A549 (cell line): ENCODE results near the gene RBPJ. TPM values are rescaled to one million over a fixed set of nuclear protein-coding genes. Genes with fewer than 3 reads are reported as not detected.

Source experiments
- ATAC-seq, 2 experiments: fragments of 200-7000 bp in 1 of 2; fragments of >200 bp in 1 of 2; cut with Nextera tagmentation in 1 of 2; cut with Tn5 transposase in 1 of 2; 3 replicates each; pipeline versions ENCODE4 v1.8.0 to v1.9.1; 2018 to 2020; ENCODE audit warnings: mild to moderate bottlenecking in 1 of 2, moderate library complexity in 1 of 2
- CTCF ChIA-PET: fragments of 300-600 bp; sonication (Branson Sonifier 250); formaldehyde crosslinking; extraction: SDS; loops from one replicate; lab custom pipeline; 2021; ENCODE audit warnings: antibody characterized with exemption, inconsistent platforms; lab: Yijun Ruan, JAX
- POLR2A ChIA-PET: fragments of 350-600 bp; formaldehyde crosslinking; extraction: SDS; loops from one replicate; lab custom pipeline; 2021; ENCODE audit warnings: antibody characterized with exemption, inconsistent platforms; lab: Yijun Ruan, JAX
- DNase-seq, 2 experiments: peaks; one replicate each; pipeline versions ENCODE4 v3.0.0 to v3.0.0-alpha.2; 2011 to 2016; ENCODE audit warnings: low read depth in 1 of 2, low spot score in 1 of 2
- FAIRE-seq: peaks from 2 replicates; lab custom pipeline; 2011; peaks lifted over from hg19 to GRCh38; lab: Jason Lieb, UNC
- H3K27ac ChIP-seq, 2 experiments: fragments of >200 bp; sonication (Bioruptor Twin); formaldehyde crosslinking; 3 replicates each; pipeline ENCODE4 v1.5.1; 2016 to 2017
- H3K4me1 ChIP-seq: fragments of >200 bp; sonication (Bioruptor Twin); formaldehyde crosslinking; 3 replicates; pipeline ENCODE4 v1.6.1; 2016
- H3K4me2 ChIP-seq: fragments of >200 bp; sonication (Bioruptor Twin); formaldehyde crosslinking; 3 replicates; pipeline ENCODE4 v1.6.1; 2016
- H3K4me3 ChIP-seq: fragments of >200 bp; sonication (Bioruptor Twin); formaldehyde crosslinking; 3 replicates; pipeline ENCODE4 v1.5.1; 2016
- H3K9me3 ChIP-seq: fragments of >200 bp; sonication (Bioruptor Twin); formaldehyde crosslinking; 3 replicates; pipeline ENCODE4 v1.6.1; 2016
- ATOH8 ChIP-seq: fragments of 250-450 bp; sonication (Bioruptor Pico); IDR thresholded peaks from 2 replicates; pipeline ENCODE4 v1.5.0; 2020; ENCODE audit warnings: low read depth, mild to moderate bottlenecking, moderate library complexity
- CBX2 ChIP-seq: fragments of 200-600 bp; sonication (generic); IDR thresholded peaks from 2 replicates; pipeline ENCODE4 v1.6.1; 2016; ENCODE audit warnings: low read depth, mild to moderate bottlenecking, borderline replicate concordance
- CBX8 ChIP-seq: fragments of 200-600 bp; sonication (generic); IDR thresholded peaks from 2 replicates; pipeline ENCODE4 v1.6.1; 2016
- CEBPB ChIP-seq, 2 experiments: fragments of >200 bp in 1 of 2; sonication (Bioruptor Twin) in 1 of 2; formaldehyde crosslinking in 1 of 2; IDR thresholded peaks; 2 replicates each; pipeline ENCODE4 v1.6.1; 2012 to 2016
- E2F6 ChIP-seq: IDR thresholded peaks from 2 replicates; pipeline ENCODE4 v1.6.1; 2012; ENCODE audit warnings: low read depth, borderline replicate concordance
- EP300 ChIP-seq, 2 experiments: fragments of >200 bp; sonication (Bioruptor Twin); formaldehyde crosslinking; IDR thresholded peaks; 2 replicates in 1 of 2; 3 replicates in 1 of 2; pipeline ENCODE4 v1.6.1; 2016 to 2017
- ESRRA ChIP-seq: fragments of 150-350 bp; IDR thresholded peaks from 2 replicates; pipeline ENCODE4 v1.6.1; 2014; ENCODE audit warnings: mild to moderate bottlenecking, low read length, borderline replicate concordance
- FOSL2 ChIP-seq, 2 experiments: fragments of 450-650 bp in 1 of 2; fragments of >200 bp in 1 of 2; sonication (Bioruptor Twin) in 1 of 2; formaldehyde crosslinking; IDR thresholded peaks; 2 replicates each; pipeline versions ENCODE4 v1.5.0 to v1.6.1; 2016 to 2020; ENCODE audit warnings: mild to moderate bottlenecking in 1 of 2, moderate library complexity in 1 of 2
- FOXS1 ChIP-seq: fragments of 250-450 bp; sonication (Bioruptor Pico); IDR thresholded peaks from 2 replicates; pipeline ENCODE4 v1.5.0; 2020; ENCODE audit warnings: mild to moderate bottlenecking, moderate library complexity
- HMGXB4 ChIP-seq: fragments of 250-450 bp; sonication (Bioruptor Pico); IDR thresholded peaks from 2 replicates; pipeline ENCODE4 v1.5.0; 2021; ENCODE audit warnings: mild to moderate bottlenecking, moderate library complexity, borderline replicate concordance
- KDM1A ChIP-seq: fragments of 200-600 bp; sonication (generic); IDR thresholded peaks from 2 replicates; pipeline ENCODE4 v1.6.1; 2016; ENCODE audit warnings: low read depth, mild to moderate bottlenecking
- KDM5A ChIP-seq: fragments of 200-600 bp; sonication (generic); IDR thresholded peaks from 2 replicates; pipeline ENCODE4 v1.6.1; 2016; ENCODE audit warnings: antibody characterized with exemption, mild to moderate bottlenecking
- MAFK ChIP-seq: fragments of 450-650 bp; IDR thresholded peaks from 2 replicates; pipeline ENCODE4 v1.6.1; 2014; ENCODE audit not compliant: partially characterized antibody
- MAZ ChIP-seq: fragments of 150-350 bp; IDR thresholded peaks from 2 replicates; pipeline ENCODE4 v1.6.1; 2014; ENCODE audit warnings: antibody characterized with exemption, low read depth, low read length, borderline replicate concordance
- MYC ChIP-seq: IDR thresholded peaks from 2 replicates; pipeline ENCODE4 v1.6.1; 2012; ENCODE audit warnings: mild to moderate bottlenecking, inconsistent platforms, low read length, improper control_type of control experiment, borderline replicate concordance
- NPAS2 ChIP-seq: fragments of 250-450 bp; sonication (Bioruptor Pico); IDR thresholded peaks from 2 replicates; pipeline ENCODE4 v1.8.0; 2022; ENCODE audit warnings: mild to moderate bottlenecking, moderate library complexity, borderline replicate concordance
- PBX3 ChIP-seq: IDR thresholded peaks from 2 replicates; pipeline ENCODE4 v1.6.1; 2012
- RARB ChIP-seq: fragments of 250-450 bp; sonication (Bioruptor Pico); IDR thresholded peaks from 2 replicates; pipeline ENCODE4 v1.8.0; 2021; ENCODE audit warnings: mild to moderate bottlenecking, moderate library complexity
- RNF2 ChIP-seq: fragments of 200-600 bp; sonication (generic); IDR thresholded peaks from 2 replicates; pipeline ENCODE4 v1.6.1; 2016; ENCODE audit warnings: low read depth, mild to moderate bottlenecking, antibody characterized with exemption, moderate library complexity, borderline replicate concordance
- SMC3 ChIP-seq: fragments of >200 bp; sonication (Bioruptor Twin); formaldehyde crosslinking; IDR thresholded peaks from 3 replicates; pipeline ENCODE4 v1.6.1; 2018; ENCODE audit warnings: inconsistent platforms
- ZFP36 ChIP-seq: fragments of 450-650 bp; IDR thresholded peaks from 2 replicates; pipeline ENCODE4 v1.6.1; 2014; ENCODE audit warnings: borderline replicate concordance; ENCODE audit not compliant: partially characterized antibody
- ZNF302 ChIP-seq: fragments of 250-450 bp; sonication (Bioruptor Pico); IDR thresholded peaks from 2 replicates; pipeline ENCODE4 v1.9.0; 2021; ENCODE audit warnings: inconsistent platforms, mild to moderate bottlenecking, moderate library complexity
- ZSCAN20 ChIP-seq: fragments of 250-450 bp; sonication (Bioruptor Pico); IDR thresholded peaks from 2 replicates; pipeline ENCODE4 v1.8.0; 2022; ENCODE audit warnings: mild to moderate bottlenecking, moderate library complexity
- WGBS: methylation state at CpG from one replicate; pipeline ENCODE4 v1.1.6; 2017; ENCODE audit errors: missing lambda C conversion rate; 5-methylcytosine and 5-hydroxymethylcytosine counted together
- polyA plus RNA-seq, 4 experiments: library from polyadenylated mRNA; depleted of rRNA in 3 of 4; stranded (reverse); fragments of >200 nt; fragmentation: RNase III in 1 of 4; extraction: RNeasy Plus Mini Kit Qiagen cat#74134 plus additional on column Dnase treatment in 1 of 4; gene quantifications; 2 replicates in 3 of 4; 3 replicates in 1 of 4; pipeline ENCODE4 v1.2.3, GENCODE V29; 2011 to 2017

Gene RBPJ
- polyA plus RNA-seq, 2 of the 4 experiments (the other 2 are of a cell fraction) = 16.5 to 37.1 TPM

GRCh38 chr4:26452565-26453531 is 132.0 kb downstream of the RBPJ start (continued):
- TF ChIP-seq HMGXB4 (CRISPR knock-in tag) = no peak
- no peak for TF ChIP-seq CEBPB (IDR thresholded peaks at IDR 0.05)
- TF ChIP-seq ZFP36 = no peak
- TF ChIP-seq ATOH8 (CRISPR knock-in tag) = no peak
- no peak for TF ChIP-seq RARB (CRISPR knock-in tag)
- no peak for TF ChIP-seq ESRRA
- no peak for TF ChIP-seq MAZ
- no peak for TF ChIP-seq CBX8
- TF ChIP-seq MAFK = no peak
- TF ChIP-seq E2F6 = no peak
- no peak for TF ChIP-seq FOSL2 (IDR thresholded peaks at IDR 0.05)
- TF ChIP-seq FOSL2 (CRISPR knock-in tag; IDR thresholded peaks at IDR 0.05) = no peak
- no peak for TF ChIP-seq ZNF302
- no peak for TF ChIP-seq EP300 (IDR thresholded peaks at IDR 0.05)
- TF ChIP-seq RNF2 = no peak

- ChIA-PET CTCF (no interaction called here), POLR2A (no interaction called here)
- H3K4me1 ChIP-seq = no peaks in the 10 kb centered on the region
- no peaks in the 10 kb centered on the region for H3K9me3 ChIP-seq
- ATAC-seq (no peak), DNase-seq (no peak), FAIRE-seq (no peak)
- no peak overlapping the region for H3K4me2 ChIP-seq
- H3K27ac ChIP-seq = no peak overlapping the region
- TF ChIP-seq SMC3 = no peak
- TF ChIP-seq KDM5A = no peak
- no peak for TF ChIP-seq MYC
- no peak for TF ChIP-seq NPAS2 (CRISPR knock-in tag)
- no peak for TF ChIP-seq ATOH8 (CRISPR knock-in tag)
- TF ChIP-seq PBX3 = no peak
- no peak for TF ChIP-seq FOSL2 (IDR thresholded peaks at IDR 0.05)
- no peak for TF ChIP-seq FOSL2 (CRISPR knock-in tag; IDR thresholded peaks at IDR 0.05)
- TF ChIP-seq ZSCAN20 = no peak
- no peak for TF ChIP-seq FOXS1 (CRISPR knock-in tag)
- no peak for TF ChIP-seq KDM1A
- no peak for TF ChIP-seq CBX2
- no peak overlapping the region for H3K4me3 ChIP-seq
- 59% methylated on average over 3 of the region's 3 CpGs for WGBS
Measured at GRCh38 chr4:26454961-26455360, 134.1 kb downstream of the RBPJ start.
